GM18507 (cell line): ENCODE measurements around the gene ZNF467.

ENCODE experiments used
- DNase-seq: peaks from one replicate; pipeline ENCODE4 v3.0.0; 2011; ENCODE audit warnings: low read depth; ENCODE audit not compliant: insufficient read length; ENCODE audit errors: extremely low spot score
- FAIRE-seq: peaks from 2 replicates; lab custom pipeline; 2011; peaks lifted over from hg19 to GRCh38; lab: Jason Lieb, UNC

Gene ZNF467

DNA sequence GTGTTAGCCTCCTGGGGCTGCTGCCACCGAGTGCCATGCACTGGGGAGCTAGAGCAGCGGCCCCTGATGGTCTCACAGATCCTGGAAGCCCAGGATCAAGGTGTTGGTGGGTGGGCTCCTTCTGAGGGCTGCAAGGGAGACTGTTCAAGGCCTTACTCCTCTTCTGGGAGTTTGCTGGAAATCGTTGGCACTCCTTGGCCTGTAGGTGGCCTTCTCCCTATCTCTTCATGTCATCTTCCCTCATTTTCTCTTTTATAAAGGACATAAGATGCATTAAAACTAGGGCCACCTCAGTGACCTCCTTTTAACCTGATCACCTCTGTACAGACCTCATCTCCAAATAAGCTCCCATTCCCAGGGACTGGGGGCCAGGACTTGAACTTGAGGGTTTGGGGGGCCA is 37.8 kb upstream of the ZNF467 start:
- FAIRE-seq (no peak), DNase-seq (no peak)

DNA sequence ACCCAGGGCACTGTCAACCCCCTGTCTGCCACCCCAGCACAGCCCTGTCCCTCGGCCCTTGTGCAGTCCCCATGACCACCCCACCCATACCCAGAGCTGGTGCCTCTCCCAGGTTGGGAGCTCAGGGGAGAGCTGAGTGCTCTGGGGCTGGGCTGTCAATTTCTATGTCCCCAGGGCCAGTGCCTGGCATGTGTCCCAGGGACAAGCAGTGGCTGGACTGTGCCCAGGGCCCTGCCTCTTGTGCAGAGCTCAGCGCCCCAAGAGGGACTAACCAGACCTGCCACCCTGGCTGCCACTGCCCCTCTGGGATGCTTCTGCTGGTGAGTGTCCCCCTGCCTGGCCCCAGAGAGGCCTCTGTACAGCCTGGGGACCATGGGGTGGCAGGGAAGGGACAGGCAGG is 35.8 kb upstream of the ZNF467 start:
- FAIRE-seq = no peak

DNA sequence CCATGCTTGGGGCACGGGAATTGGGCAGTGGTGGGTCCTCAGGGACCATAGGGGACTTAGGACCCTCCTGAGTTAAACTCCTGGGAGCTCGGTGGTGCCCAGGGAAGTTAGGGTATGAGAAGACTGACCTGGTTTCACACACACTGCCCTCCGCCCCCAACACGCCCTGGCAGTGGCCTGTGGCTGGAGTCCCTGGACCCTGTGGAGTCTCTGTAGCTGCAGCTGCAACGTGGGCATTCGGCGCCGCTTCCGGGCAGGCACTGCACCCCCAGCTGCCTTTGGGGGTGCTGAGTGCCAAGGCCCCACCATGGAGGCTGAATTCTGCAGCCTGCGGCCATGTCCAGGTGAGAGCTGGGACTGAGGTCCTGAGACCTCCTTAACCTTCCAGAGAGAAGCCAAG is 34.9 kb upstream of the ZNF467 start:
- FAIRE-seq = no peak
- DNase-seq = no peak

More for the DNA sequence above, 35.8 kb upstream of the ZNF467 start:
- no peak for DNase-seq

DNA sequence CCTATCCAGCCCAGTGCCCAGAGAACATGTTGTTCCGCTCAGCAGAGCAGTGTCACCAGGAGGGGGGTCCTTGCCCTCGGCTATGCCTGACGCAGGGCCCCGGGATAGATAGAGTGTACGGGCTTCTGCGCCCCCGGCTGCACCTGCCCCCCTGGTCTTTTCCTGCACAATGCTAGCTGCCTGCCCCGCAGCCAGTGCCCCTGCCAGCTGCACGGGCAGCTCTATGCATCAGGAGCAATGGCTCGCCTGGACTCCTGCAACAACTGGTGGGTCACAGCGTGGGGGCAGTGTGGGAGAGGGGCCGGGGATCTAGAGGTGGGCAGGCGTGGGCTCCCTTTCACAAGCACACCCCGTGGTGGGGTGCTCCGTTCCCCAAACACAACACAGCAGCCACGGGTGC is 33.3 kb upstream of the ZNF467 start:
- no peak for DNase-seq
- no peak for FAIRE-seq

- FAIRE-seq (no peak), DNase-seq (no peak)
Observed at GRCh38 chr7:149804106-149804505, 30.7 kb upstream of the ZNF467 start.

DNA sequence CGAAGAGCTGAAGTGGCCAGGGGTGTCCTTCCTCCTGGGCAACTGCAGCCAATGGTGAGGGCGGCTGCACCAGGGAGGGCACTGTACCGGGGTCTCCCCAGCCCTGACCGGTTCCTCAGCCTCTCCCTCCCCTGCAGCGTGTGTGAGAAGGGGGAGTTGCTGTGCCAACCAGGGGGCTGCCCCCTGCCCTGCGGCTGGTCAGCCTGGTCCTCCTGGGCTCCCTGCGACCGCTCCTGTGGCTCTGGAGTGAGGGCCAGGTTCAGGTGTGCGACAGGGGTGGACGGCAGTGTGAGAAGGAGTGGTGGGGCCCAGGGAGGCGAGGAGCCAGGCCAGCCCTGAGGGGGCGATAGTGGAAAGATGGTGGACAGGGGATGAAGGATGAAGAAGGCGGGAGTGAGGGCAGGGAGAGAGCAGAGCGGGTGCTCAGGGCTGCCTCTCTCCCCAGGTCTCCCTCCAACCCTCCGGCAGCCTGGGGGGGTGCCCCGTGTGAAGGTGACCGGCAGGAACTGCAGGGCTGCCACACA is 30.2 kb upstream of the ZNF467 start:
- DNase-seq = no peak
- no peak for FAIRE-seq

GRCh38 chr7:149802966-149803365 is 29.6 kb upstream of the ZNF467 start:
- no peak for FAIRE-seq
- DNase-seq = no peak

DNA sequence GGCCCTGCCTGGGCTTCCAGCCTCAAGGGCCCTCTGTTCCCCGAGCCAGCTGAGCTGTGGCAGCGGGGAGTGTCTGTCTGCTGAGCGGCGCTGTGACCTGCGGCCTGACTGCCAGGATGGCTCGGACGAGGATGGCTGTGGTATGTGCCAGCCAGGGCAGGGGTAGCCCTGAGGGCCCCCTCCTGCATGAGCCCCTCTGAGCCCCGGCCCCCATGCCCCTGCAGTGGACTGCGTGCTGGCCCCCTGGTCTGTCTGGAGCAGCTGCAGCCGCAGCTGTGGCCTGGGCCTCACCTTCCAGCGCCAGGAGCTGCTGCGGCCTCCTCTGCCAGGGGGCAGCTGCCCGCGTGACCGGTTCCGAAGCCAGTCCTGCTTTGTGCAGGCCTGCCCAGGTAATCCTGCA is 28.4 kb upstream of the ZNF467 start:
- FAIRE-seq = no peak

GRCh38 chr7:149801002-149801566 is 27.7 kb upstream of the ZNF467 start:
- DNase-seq = no peak
- FAIRE-seq = no peak

More for the DNA sequence above, 28.4 kb upstream of the ZNF467 start:
- DNase-seq = no peak

GRCh38 chr7:149800169-149800555 is 26.8 kb upstream of the ZNF467 start:
- DNase-seq (no peak), FAIRE-seq (no peak)

- FAIRE-seq (no peak), DNase-seq (peak; percentile 25)
Observed at GRCh38 chr7:149799397-149800168, 26.2 kb upstream of the ZNF467 start.

DNA sequence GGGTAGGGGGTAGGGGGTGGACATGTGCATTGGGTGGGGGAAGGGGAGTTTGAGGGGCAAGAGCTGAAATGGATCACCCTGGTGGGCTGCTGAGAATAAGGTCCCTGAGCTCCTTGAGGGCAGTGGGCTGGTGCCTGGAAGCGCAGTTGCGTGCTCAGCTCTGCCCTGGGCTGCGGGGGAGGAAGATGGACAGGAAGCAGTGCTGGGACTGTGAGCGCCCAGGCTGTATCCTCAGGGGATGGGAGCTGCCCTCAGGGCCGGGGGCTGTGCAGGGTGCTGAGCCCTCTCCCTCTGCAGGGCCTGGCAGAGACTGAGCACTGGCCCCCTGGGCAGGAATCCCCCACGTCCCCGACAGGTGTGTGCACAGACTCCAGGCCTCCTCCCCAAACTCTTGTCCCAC is 24.4 kb upstream of the ZNF467 start:
- DNase-seq (no peak), FAIRE-seq (no peak)

GRCh38 chr7:149796287-149796860 is 23.0 kb upstream of the ZNF467 start:
- FAIRE-seq (no peak), DNase-seq (no peak)

GRCh38 chr7:149795126-149795525 is 21.7 kb upstream of the ZNF467 start:
- no peak for FAIRE-seq
- DNase-seq = no peak

DNA sequence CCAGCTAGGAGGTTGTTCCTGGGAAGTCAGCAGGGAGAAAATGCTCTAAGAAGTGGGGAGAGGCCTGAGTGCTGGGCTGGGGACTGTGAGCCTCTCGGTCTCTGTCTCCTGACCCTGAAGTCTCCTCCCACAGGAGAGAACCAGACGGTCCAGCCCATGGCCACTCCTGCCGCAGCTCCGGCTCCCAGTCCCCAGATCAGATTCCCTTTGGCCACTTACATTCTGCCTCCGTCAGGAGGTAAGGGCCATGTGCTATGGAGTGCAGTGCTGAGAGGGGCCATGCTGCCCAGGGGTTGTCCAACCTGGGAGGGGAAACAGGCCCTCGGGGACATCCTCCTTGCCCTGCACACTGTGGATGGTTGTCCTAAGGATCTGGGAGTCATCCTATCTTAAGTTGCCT is 21.3 kb upstream of the ZNF467 start:
- no peak for FAIRE-seq
- no peak for DNase-seq

DNA sequence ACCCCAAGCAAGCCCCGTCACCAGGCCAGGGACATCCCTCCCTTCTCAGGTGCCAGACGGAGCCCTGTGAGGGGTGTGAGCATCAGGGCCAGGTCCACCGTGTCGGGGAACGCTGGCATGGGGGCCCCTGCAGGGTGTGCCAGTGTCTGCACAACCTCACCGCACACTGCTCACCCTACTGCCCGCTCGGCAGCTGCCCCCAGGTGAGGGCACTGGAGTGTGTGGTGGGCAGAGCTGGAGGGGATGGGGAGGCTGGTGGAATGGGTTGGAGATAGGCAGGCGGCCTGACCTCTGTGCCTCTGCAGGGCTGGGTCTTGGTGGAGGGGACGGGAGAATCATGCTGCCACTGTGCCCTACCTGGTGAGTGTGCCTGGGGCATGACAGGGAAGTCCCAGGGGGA is 19.9 kb upstream of the ZNF467 start:
- FAIRE-seq (no peak), DNase-seq (no peak)

DNA sequence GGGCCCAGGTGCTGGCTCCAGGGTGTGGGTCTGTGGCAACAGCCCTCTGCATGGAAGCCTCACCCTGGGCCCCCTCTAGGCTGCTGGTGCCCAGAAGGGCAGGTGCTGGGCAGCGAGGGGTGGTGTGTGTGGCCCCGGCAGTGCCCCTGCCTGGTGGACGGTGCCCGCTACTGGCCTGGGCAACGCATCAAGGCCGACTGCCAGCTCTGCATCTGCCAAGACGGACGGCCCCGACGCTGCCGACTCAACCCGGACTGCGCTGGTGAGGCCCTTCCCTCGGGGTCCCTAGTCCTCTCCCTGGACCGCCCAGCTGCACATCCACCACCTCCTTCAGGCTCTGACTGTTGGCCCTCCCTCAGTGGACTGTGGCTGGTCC is 18.8 kb upstream of the ZNF467 start:
- DNase-seq (no peak), FAIRE-seq (no peak)

- DNase-seq (no peak), FAIRE-seq (no peak)
Observed at GRCh38 chr7:149791411-149792219, 18.2 kb upstream of the ZNF467 start.

- DNase-seq (no peak), FAIRE-seq (no peak)
Observed at GRCh38 chr7:149790754-149791360, 17.5 kb upstream of the ZNF467 start.

GRCh38 chr7:149790146-149790548 is 16.8 kb upstream of the ZNF467 start:
- DNase-seq = no peak
- FAIRE-seq = no peak
